Measurements from ENCODE around the gene RIN3. TPM values are rescaled to one million over a fixed set of nuclear protein-coding genes. Genes with fewer than 3 reads are reported as not detected.

Gene RIN3, protein sequence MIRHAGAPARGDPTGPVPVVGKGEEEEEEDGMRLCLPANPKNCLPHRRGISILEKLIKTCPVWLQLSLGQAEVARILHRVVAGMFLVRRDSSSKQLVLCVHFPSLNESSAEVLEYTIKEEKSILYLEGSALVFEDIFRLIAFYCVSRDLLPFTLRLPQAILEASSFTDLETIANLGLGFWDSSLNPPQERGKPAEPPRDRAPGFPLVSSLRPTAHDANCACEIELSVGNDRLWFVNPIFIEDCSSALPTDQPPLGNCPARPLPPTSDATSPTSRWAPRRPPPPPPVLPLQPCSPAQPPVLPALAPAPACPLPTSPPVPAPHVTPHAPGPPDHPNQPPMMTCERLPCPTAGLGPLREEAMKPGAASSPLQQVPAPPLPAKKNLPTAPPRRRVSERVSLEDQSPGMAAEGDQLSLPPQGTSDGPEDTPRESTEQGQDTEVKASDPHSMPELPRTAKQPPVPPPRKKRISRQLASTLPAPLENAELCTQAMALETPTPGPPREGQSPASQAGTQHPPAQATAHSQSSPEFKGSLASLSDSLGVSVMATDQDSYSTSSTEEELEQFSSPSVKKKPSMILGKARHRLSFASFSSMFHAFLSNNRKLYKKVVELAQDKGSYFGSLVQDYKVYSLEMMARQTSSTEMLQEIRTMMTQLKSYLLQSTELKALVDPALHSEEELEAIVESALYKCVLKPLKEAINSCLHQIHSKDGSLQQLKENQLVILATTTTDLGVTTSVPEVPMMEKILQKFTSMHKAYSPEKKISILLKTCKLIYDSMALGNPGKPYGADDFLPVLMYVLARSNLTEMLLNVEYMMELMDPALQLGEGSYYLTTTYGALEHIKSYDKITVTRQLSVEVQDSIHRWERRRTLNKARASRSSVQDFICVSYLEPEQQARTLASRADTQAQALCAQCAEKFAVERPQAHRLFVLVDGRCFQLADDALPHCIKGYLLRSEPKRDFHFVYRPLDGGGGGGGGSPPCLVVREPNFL
- total RNA-seq = 10 to 100 TPM; 11.4 to 19.6 TPM

DNA sequence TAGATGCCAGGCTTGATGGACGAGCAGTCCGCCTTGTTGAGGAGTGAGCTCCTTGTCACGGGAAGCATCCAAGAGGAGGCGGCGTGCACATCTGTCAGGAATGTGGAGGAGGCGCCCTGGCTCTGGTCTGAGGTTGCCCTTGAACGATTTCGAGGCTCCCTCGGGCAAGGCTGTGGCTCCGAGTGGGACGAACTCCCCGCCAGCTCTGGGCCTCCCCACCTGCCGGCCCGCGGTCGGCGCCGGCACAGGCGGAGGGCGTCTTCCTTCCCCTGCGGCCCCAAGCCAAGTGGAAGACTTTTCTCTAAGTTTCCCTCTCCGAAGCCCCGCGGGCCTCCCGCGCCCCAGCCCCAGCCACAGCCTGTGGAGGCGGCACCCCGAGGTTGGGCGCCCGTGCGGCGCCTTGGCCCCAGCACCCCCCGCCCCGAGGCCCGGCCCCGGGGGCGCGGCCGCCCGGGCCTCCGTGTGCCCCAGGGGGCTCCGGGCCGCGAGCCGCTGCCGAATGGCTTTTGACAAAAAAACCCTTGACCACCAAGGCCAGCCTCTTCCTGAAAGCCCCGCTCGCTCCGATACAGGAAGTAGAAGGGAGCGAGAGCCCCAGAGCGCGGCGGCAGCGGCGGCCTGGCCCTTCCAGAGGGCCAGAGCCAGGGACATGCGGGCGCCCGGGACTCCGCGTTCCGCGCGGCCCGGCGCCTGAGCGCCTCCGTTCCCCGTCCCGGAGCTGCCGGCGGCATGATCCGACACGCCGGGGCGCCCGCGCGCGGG lies at the start of gene RIN3:
Gene RIN3 (plus strand): TSS at position 578 of the 762 bp plus-strand sequence. CDS start 152 bp downstream, at position 730.

Other genes starting within 250 kb of the RIN3 start
- 1 to 10 TPM; 1.3 to 3.4 TPM for gene SLC24A4, start 190.6 kb upstream of the RIN3 start, total RNA-seq
- gene LGMN, start 234.8 kb downstream of the RIN3 start, total RNA-seq = 100 to 1,000 TPM in 1 of 2 donors, 10 to 100 TPM in 1; 79.2 to 104 TPM

All from melanocyte of skin (primary cell).